Activated CD8-positive, alpha-beta T cell treated with anti-CD3 and anti-CD28 coated beads for 36 hours (primary cell): ENCODE measurements around the gene HERC4. TPM values are rescaled to one million over a fixed set of nuclear protein-coding genes. Genes with fewer than 3 reads are reported as not detected.

Source experiments
- ATAC-seq: fragments of 200-7000 bp; cut with Tn5 transposase; one replicate; pipeline ENCODE4 v1.10.0; 2021; ENCODE audit warnings: mild to moderate bottlenecking, moderate library complexity
- CTCF ChIA-PET: fragments of 350-600 bp; sonication (Branson Sonifier 250); formaldehyde crosslinking; loops from one replicate; lab custom pipeline; 2021; ENCODE audit warnings: antibody characterized with exemption; lab: Charles Lee
- POLR2A ChIA-PET: fragments of 350-600 bp; sonication (Branson Sonifier 250); formaldehyde crosslinking; loops from one replicate; lab custom pipeline; 2021; ENCODE audit warnings: antibody characterized with exemption; lab: Charles Lee
- DNase-seq: peaks from one replicate; pipeline ENCODE4 v3.0.0-alpha.2; 2020
- H3K27ac Mint-ChIP-seq: one replicate; pipeline ENCODE4 v1.8.0; 2021; ENCODE audit warnings: mild to moderate bottlenecking, mixed read lengths
- H3K27me3 Mint-ChIP-seq: one replicate; pipeline ENCODE4 v1.8.0; 2021; ENCODE audit warnings: mixed read lengths
- H3K36me3 Mint-ChIP-seq: one replicate; pipeline ENCODE4 v1.8.0; 2021; ENCODE audit warnings: low read depth, mixed read lengths
- H3K4me1 Mint-ChIP-seq: one replicate; pipeline ENCODE4 v1.8.0; 2021; ENCODE audit warnings: low read depth, mixed read lengths
- H3K4me3 Mint-ChIP-seq: one replicate; pipeline ENCODE4 v1.8.0; 2021; ENCODE audit warnings: mild to moderate bottlenecking, moderate library complexity, mixed read lengths
- H3K9me3 Mint-ChIP-seq: one replicate; pipeline ENCODE4 v1.8.0; 2021; ENCODE audit warnings: mixed read lengths
- CTCF ChIP-seq: fragments of 200-600 bp; IDR thresholded peaks from one replicate; pipeline ENCODE4 v1.8.0; 2022; ENCODE audit warnings: antibody characterized with exemption, mild to moderate bottlenecking
- intact Hi-C: fragments of 100-400 bp; cut with micrococcal nuclease; formaldehyde crosslinking; loops from one replicate; pipeline ENCODE4 v1.10.0; 2022
- total RNA-seq, 2 experiments: library from RNA; stranded (reverse); gene quantifications; one replicate each; pipeline ENCODE4 v1.2.3, GENCODE V29; 2021

HERC4 gene
- total RNA-seq, 2 experiments from 2014 or later, result 59.3 to 59.6 TPM

GRCh38 chr10:68053553-68053952 lies 21.5 kb downstream of the HERC4 start:
- Mint-ChIP-seq H3K27ac (no peak overlapping the region), H3K36me3 (peaks cover 7% of the 10 kb centered on the region)
- CTCF ChIA-PET, result no interaction called here

GRCh38 chr10:68052463-68052862 lies 22.6 kb downstream of the HERC4 start:
- intact Hi-C loops, result no loop called here

More at GRCh38 chr10:68053553-68053952, 21.5 kb downstream of the HERC4 start:
- Mint-ChIP-seq H3K27me3 (no peaks in the 10 kb centered on the region), H3K9me3 (no peaks in the 10 kb centered on the region), H3K4me3 (no peak overlapping the region), H3K4me1 (peaks cover 22% of the 10 kb centered on the region)
- POLR2A ChIA-PET, result no interaction called here
- intact Hi-C loops, result no loop called here
- DNase-seq (no peak), ATAC-seq (no peak)
- TF ChIP-seq CTCF, result no peak

GRCh38 chr10:68049289-68050078 lies 25.6 kb downstream of the HERC4 start:
- CTCF ChIA-PET, result interaction anchor here (0.8 kb wide), 1 partner anchor 16 kb away, joined by 3 read pairs; no protein-coding TSS in a partner anchor
- DNase-seq, result no peak
- H3K36me3 Mint-ChIP-seq, result peaks cover 10% of the 10 kb centered on the region
- intact Hi-C loops, result no loop called here
- no peak overlapping the region for H3K27ac Mint-ChIP-seq
- ATAC-seq, result no peak
- peaks cover 45% of the 10 kb centered on the region for H3K4me1 Mint-ChIP-seq
- no peak for TF ChIP-seq CTCF
- POLR2A ChIA-PET, result no interaction called here
- H3K9me3 Mint-ChIP-seq, result no peaks in the 10 kb centered on the region
- H3K4me3 Mint-ChIP-seq, result no peak overlapping the region
- no peaks in the 10 kb centered on the region for H3K27me3 Mint-ChIP-seq

More at GRCh38 chr10:68052463-68052862, 22.6 kb downstream of the HERC4 start:
- Mint-ChIP-seq H3K4me1 (peaks cover 29% of the 10 kb centered on the region), H3K27ac (no peak overlapping the region), H3K36me3 (peaks cover 11% of the 10 kb centered on the region), H3K27me3 (no peaks in the 10 kb centered on the region), H3K4me3 (no peak overlapping the region), H3K9me3 (no peaks in the 10 kb centered on the region)
- ATAC-seq, result no peak
- ChIA-PET CTCF (no interaction called here), POLR2A (no interaction called here)
- no peak for DNase-seq
- TF ChIP-seq CTCF, result no peak

GRCh38 chr10:68047554-68048327 lies 27.3 kb downstream of the HERC4 start:
- no peak overlapping the region for H3K27ac Mint-ChIP-seq
- ATAC-seq, result no peak

More at GRCh38 chr10:68047554-68048327, 27.3 kb downstream of the HERC4 start:
- no peaks in the 10 kb centered on the region for H3K27me3 Mint-ChIP-seq
- peaks cover 12% of the 10 kb centered on the region for H3K36me3 Mint-ChIP-seq
- intact Hi-C loops, result no loop called here
- H3K4me1 Mint-ChIP-seq, result peaks cover 44% of the 10 kb centered on the region
- no peaks in the 10 kb centered on the region for H3K9me3 Mint-ChIP-seq
- ChIA-PET CTCF (interaction anchor here (0.6 to 1.6 kb wide), 4 partner anchors 20 to 192 kb away, joined by 3 to 5 read pairs (median 4); no protein-coding TSS in a partner anchor), POLR2A (no interaction called here)
- DNase-seq, result no peak
- no peak overlapping the region for H3K4me3 Mint-ChIP-seq
- TF ChIP-seq CTCF, result no peak
